Central memory CD8-positive, alpha-beta T cell (primary cell): ENCODE measurements around the gene STK39.

Source experiments
- ATAC-seq: fragments of 150-1000 bp; cut with Tn5 transposase; replicated peaks from 2 replicates; pipeline ENCODE4 v1.10.0; 2022; ENCODE audit warnings: mild to moderate bottlenecking, moderate FRiP score, moderate number of reproducible peaks; ENCODE audit not compliant: poor library complexity, severe bottlenecking; ENCODE audit errors: extremely low read depth
- DNase-seq, 2 donors: peaks; one replicate each; pipeline ENCODE4 v3.0.0; 2021; ENCODE audit warnings: low spot score in 2 of 2
- H3K27ac Mint-ChIP-seq: one replicate; pipeline ENCODE4 v1.8.0; 2022; ENCODE audit warnings: low read depth, mild to moderate bottlenecking, moderate library complexity, mixed read lengths
- H3K27me3 Mint-ChIP-seq: one replicate; pipeline ENCODE4 v1.8.0; 2022; ENCODE audit warnings: mixed read lengths
- H3K36me3 Mint-ChIP-seq: one replicate; pipeline ENCODE4 v1.8.0; 2022; ENCODE audit warnings: mild to moderate bottlenecking, moderate library complexity, mixed read lengths; ENCODE audit not compliant: insufficient read depth
- H3K4me1 Mint-ChIP-seq: one replicate; pipeline ENCODE4 v1.8.0; 2022; ENCODE audit warnings: mixed read lengths
- H3K4me3 Mint-ChIP-seq: one replicate; pipeline ENCODE4 v1.8.0; 2022; ENCODE audit warnings: mild to moderate bottlenecking, moderate library complexity, mixed read lengths
- H3K9me3 Mint-ChIP-seq: one replicate; pipeline ENCODE4 v1.8.0; 2022; ENCODE audit warnings: mixed read lengths

The STK39 gene

GRCh38 chr2:168212866-168213265, 34.5 kb downstream of the STK39 start:
- Mint-ChIP-seq H3K4me1 (peaks cover 71% of the 10 kb centered on the region), H3K9me3 (no peaks in the 10 kb centered on the region), H3K27me3 (no peaks in the 10 kb centered on the region), H3K36me3 (no peaks in the 10 kb centered on the region), H3K27ac (peak overlapping the region; percentile 73), H3K4me3 (no peak overlapping the region)
- no peak for ATAC-seq
- no peak for DNase-seq

GRCh38 chr2:168212167-168212566, 35.2 kb downstream of the STK39 start:
- H3K27me3 Mint-ChIP-seq: no peaks in the 10 kb centered on the region
- no peaks in the 10 kb centered on the region for H3K9me3 Mint-ChIP-seq
- peak overlapping the region; percentile 45 for H3K4me3 Mint-ChIP-seq
- peak overlapping the region; percentile 73 for H3K27ac Mint-ChIP-seq
- peaks cover 2% of the 10 kb centered on the region for H3K36me3 Mint-ChIP-seq
- ATAC-seq (peak; percentile 21), DNase-seq (no peak)
- peaks cover 74% of the 10 kb centered on the region for H3K4me1 Mint-ChIP-seq

GRCh38 chr2:168211664-168212163, 35.7 kb downstream of the STK39 start:
- Mint-ChIP-seq H3K27ac (peak overlapping the region; percentile 73), H3K36me3 (peaks cover 2% of the 10 kb centered on the region), H3K4me1 (peaks cover 79% of the 10 kb centered on the region), H3K27me3 (no peaks in the 10 kb centered on the region), H3K4me3 (peak overlapping the region; percentile 45), H3K9me3 (no peaks in the 10 kb centered on the region)
- ATAC-seq (peak; percentile 42), DNase-seq (no peak)

- Mint-ChIP-seq H3K9me3 (no peaks in the 10 kb centered on the region), H3K36me3 (peaks cover 2% of the 10 kb centered on the region), H3K4me3 (peak overlapping the region; percentile 48), H3K27me3 (no peaks in the 10 kb centered on the region), H3K4me1 (peaks cover 83% of the 10 kb centered on the region), H3K27ac (peak overlapping the region; percentile 73)
- DNase-seq: no peak
- peak; percentile 70 for ATAC-seq
Measured at GRCh38 chr2:168210895-168211570, 36.4 kb downstream of the STK39 start.

- peak overlapping the region; percentile 73 for H3K27ac Mint-ChIP-seq
- peaks cover 80% of the 10 kb centered on the region for H3K4me1 Mint-ChIP-seq
- ATAC-seq (no peak), DNase-seq (no peak)
- H3K36me3 Mint-ChIP-seq: peaks cover 2% of the 10 kb centered on the region
- H3K9me3 Mint-ChIP-seq: no peaks in the 10 kb centered on the region
- no peaks in the 10 kb centered on the region for H3K27me3 Mint-ChIP-seq
- peak overlapping the region; percentile 48 for H3K4me3 Mint-ChIP-seq
Measured at GRCh38 chr2:168210216-168210894, 37.0 kb downstream of the STK39 start.

- no peaks in the 10 kb centered on the region for H3K27me3 Mint-ChIP-seq
- H3K4me1 Mint-ChIP-seq: peaks cover 81% of the 10 kb centered on the region
- H3K27ac Mint-ChIP-seq: no peak overlapping the region
- ATAC-seq: no peak
- peaks cover 2% of the 10 kb centered on the region for H3K36me3 Mint-ChIP-seq
- no peak for DNase-seq
- H3K4me3 Mint-ChIP-seq: no peak overlapping the region
- no peaks in the 10 kb centered on the region for H3K9me3 Mint-ChIP-seq
Measured at GRCh38 chr2:168208652-168209051, 38.7 kb downstream of the STK39 start.

GRCh38 chr2:168207851-168208250, 39.5 kb downstream of the STK39 start:
- Mint-ChIP-seq H3K4me3 (no peak overlapping the region), H3K9me3 (no peaks in the 10 kb centered on the region), H3K4me1 (peaks cover 86% of the 10 kb centered on the region), H3K27me3 (no peaks in the 10 kb centered on the region), H3K36me3 (peaks cover 2% of the 10 kb centered on the region), H3K27ac (no peak overlapping the region)
- ATAC-seq: no peak
- no peak for DNase-seq

- Mint-ChIP-seq H3K36me3 (peaks cover 3% of the 10 kb centered on the region), H3K4me1 (peaks cover 81% of the 10 kb centered on the region), H3K27ac (no peak overlapping the region), H3K4me3 (no peak overlapping the region), H3K9me3 (no peaks in the 10 kb centered on the region), H3K27me3 (no peaks in the 10 kb centered on the region)
- no peak for ATAC-seq
- no peak for DNase-seq
Measured at GRCh38 chr2:168203762-168204693, 43.4 kb downstream of the STK39 start.

- DNase-seq (no peak), ATAC-seq (no peak)
- Mint-ChIP-seq H3K4me3 (no peak overlapping the region), H3K27ac (peak overlapping the region; percentile 72), H3K4me1 (peaks cover 72% of the 10 kb centered on the region), H3K9me3 (no peaks in the 10 kb centered on the region), H3K36me3 (peaks cover 2% of the 10 kb centered on the region), H3K27me3 (no peaks in the 10 kb centered on the region)
Measured at GRCh38 chr2:168201584-168202116, 45.7 kb downstream of the STK39 start.

- ATAC-seq (no peak), DNase-seq (no peak)
- H3K9me3 Mint-ChIP-seq: no peaks in the 10 kb centered on the region
- peaks cover 75% of the 10 kb centered on the region for H3K4me1 Mint-ChIP-seq
- H3K27me3 Mint-ChIP-seq: no peaks in the 10 kb centered on the region
- peak overlapping the region; percentile 72 for H3K27ac Mint-ChIP-seq
- no peak overlapping the region for H3K4me3 Mint-ChIP-seq
- H3K36me3 Mint-ChIP-seq: peaks cover 2% of the 10 kb centered on the region
Measured at GRCh38 chr2:168200930-168201583, 46.3 kb downstream of the STK39 start.

GRCh38 chr2:168198476-168199207, 48.8 kb downstream of the STK39 start:
- DNase-seq: no peak
- no peak overlapping the region for H3K27ac Mint-ChIP-seq
- H3K4me1 Mint-ChIP-seq: peaks cover 73% of the 10 kb centered on the region
- no peaks in the 10 kb centered on the region for H3K9me3 Mint-ChIP-seq
- H3K4me3 Mint-ChIP-seq: no peak overlapping the region
- H3K36me3 Mint-ChIP-seq: peaks cover 2% of the 10 kb centered on the region
- no peak for ATAC-seq
- H3K27me3 Mint-ChIP-seq: no peaks in the 10 kb centered on the region
